HT-29 (cell line): ENCODE results near the gene MAFF. TPM values are rescaled to one million over a fixed set of nuclear protein-coding genes. Genes with fewer than 3 reads are reported as not detected.
"Not testable (repeated sequence)": the region's sequence is repeated elsewhere in the genome, so short reads cannot be mapped to it uniquely, and the experiment has no call there.

Experiments
- DNase-seq: peaks from one replicate; pipeline ENCODE4 v3.0.0-alpha.2; 2015; ENCODE audit warnings: low spot score
- total RNA-seq: library from RNA; depleted of rRNA; stranded (reverse); fragments of >200 nt; shearing (Covaris generic); gene quantifications from 2 replicates; pipeline ENCODE4 v1.2.3, GENCODE V29; 2014; rRNA removed

The MAFF gene
- total RNA-seq, result 78.7 and 91.5 TPM in 2 replicates

DNA sequence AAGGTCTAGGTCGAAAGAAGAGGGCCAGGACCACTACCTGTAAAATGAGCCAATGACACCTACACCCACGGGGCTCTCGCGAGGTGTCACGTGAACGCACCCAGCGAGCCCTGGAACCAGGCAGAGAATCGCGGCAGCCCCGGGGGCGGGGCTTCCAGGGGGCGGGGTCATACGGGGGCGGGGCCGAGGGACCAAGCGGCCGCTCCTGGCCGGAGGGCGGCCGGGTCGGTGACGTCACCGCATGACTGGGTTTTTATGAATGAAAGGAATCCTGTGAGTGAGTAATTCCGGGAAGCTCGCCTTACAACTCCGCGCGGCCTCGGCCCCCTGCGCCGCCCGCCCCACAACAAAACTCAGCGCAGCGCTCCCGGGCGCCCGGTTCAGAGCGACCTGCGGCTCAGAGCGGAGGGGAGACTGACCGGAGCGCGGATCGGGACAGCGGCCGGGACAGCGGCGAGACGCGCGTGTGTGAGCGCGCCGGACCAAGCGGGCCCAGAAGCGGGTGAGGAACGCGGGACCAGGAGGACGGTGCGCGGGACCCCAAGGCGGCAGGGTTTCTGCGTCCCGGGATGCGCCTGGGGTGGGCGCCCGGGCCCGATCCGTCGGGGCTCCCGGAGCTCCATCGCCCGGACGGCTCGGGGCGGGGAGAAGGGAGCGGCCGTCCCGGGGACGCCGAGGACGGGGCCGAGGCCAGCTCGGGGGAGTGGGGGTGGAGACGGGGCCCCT is at the start of gene MAFF:
Gene MAFF (plus strand): TSS at position 284 of the 726 bp plus-strand sequence. CDS start 11,860 bp downstream, outside the sequence.
- DNase-seq, result peak; percentile 91

DNA sequence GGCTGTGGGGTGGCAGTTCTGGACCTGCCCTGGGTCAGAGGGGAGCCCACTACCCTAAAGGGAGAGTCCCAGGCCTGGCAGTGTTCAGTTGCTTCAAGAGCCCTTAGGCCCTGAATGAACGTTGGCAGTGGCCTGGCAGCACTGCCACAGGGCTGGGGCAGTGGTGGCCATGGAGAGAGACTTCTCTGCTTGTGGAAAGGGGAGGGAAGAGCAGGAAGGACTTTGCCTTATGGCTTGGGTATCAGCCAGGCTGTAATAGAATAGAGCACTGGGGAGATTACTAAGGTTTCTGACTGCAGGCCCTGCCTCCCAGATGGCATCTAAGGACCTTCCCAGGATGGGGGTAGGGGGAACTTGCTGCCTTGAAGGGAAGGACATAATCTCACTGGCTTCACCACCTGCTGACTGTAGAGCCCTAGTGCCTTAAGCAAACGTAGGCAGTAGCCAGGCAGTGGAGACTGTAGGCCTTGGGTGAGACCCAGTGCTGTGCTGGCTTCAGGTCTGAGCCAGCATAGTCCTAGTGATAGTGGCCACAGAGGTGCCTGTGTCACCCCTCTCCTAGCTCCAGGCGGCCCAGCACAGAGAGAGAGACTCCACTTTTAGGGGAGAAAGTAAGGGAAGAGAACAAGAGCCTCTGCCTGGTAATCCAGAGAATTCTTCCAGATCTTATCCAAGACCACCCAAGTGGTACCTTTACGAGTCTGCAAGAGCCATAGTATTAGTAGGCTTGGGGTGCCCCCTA is 47.8 kb upstream of the MAFF start:
- DNase-seq, result peak; percentile 55

DNA sequence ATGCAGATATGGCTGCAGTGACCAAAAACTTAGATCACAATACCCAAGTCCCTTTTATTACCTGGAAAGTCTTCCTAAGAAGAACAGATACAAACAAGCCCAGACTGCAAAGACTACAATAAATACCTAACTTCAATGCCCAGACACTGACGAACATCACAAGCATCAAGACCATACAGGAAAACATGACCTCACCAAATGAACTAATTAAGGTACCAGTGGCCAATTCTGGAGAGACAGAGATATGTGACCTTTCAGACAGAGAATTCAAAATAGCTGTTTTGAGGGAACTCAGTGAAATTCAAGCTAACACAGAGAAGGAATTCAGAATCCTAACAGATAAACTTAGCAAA is 47.3 kb upstream of the MAFF start:
- DNase-seq, result not testable (repeated sequence)

DNA sequence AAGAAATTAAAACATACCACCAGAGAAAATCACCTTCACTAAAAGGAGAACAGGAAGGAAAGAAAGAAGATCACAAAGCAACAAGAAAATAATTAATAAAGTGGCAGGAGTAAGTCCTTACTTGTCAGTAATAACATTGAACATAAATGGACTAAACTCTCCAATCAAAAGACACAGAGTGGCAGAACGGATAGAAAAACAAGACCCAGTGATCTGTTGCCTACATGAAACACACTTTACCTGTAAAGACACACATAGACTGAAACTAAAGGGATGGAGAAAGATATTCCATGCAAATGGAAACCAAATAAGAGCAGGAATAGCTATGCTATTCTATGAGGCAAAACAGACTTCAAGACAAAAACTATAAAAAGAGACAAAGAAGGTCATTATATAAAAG is 46.1 kb upstream of the MAFF start:
- DNase-seq, result no peak

DNA sequence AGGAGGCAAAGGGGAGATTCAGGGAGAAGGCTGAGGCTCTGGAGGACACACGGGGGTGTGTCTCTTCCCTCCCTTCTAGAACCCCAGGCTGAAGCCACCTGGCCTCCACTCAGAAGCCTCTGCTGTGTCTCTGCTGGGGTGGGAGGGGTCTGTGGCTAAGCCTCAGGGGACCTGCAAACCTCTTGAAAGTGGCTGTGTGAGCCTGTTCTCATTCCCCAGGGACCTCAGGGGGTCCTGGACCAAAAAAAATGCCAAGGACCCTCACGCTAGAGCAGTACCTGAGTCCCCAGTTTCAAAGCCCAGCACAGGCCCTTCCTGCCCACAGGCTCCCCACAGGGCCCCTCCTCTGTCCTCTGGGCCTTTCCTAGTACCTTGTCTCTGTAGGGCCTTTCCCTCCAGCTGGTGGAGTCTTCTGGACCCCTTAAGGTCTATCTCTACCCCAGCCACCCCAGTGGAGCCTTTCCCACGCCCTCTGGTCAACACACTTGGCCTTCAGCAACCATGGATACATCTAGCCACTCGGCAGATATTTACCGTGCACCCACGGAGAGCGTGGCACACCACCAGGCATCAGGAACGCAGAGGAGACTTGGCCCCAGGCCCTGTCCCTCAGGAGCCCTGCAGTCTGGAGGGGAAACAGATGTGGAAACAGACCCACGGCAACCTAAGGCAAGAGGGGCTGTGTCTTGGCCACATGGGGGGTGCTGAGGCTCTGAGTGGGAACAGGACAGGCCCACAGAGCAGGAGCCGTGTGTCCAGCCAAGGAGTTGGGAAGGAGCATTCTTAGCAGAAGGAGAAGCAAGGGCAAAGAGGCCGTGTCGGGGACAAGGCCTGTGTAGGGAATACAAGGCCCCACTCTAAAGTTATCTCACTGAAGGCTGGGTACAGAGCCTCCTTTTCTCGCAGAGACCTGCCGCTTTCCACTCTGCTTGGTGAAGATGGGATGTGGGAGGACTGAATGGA is 38.6 kb upstream of the MAFF start:
- no peak for DNase-seq

DNA sequence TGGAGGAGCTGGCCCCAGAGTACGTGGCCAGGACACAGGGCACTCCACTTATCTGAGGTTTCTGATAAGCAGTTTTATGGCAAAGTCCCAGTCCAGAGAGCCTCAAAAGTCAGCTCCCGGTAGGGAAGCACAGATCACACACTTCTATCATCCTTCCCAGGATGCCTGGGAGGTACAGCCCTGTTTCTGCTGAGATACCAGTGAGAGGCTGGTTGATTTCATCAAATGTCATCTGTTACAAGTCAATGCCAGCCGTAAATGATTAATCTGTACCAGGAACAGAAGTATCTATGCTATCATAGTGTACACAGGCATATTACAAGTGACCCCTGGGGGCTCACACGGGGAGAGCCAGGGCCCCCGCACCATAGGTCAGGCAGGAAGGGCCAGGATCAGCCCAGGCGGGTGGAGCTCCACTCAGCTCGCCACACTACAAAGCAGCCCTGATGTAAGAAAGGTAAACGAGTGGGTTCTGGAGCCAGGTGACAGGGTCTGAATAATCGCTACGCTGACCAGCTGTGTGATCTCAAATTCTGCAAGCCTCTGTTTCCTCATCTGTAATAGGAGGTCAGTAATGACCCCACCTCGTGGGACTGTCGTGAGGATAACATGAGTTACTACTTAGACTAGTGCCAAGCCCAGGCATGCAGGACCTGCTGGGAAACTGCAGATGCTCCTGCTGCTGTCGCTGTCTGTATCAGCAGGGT is 37.8 kb upstream of the MAFF start:
- no peak for DNase-seq

DNA sequence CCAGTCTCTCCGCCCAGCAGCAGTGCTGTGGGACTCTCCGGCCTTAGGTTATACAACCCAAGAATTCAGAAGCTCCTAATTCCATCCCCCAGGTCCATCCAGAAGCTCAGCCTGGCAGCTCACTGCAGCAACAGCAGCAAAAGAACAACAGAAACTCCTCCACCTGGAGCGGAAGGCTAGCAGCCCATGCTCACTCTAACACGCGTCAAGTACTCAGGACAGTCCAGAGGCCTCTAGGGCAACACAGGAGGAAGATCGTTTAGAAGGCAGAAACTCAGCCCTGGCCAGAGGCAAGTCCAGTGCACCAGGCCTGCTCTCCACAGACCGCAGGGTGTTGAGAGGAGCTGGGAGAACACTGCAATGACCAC is 37.3 kb upstream of the MAFF start:
- no peak for DNase-seq

DNA sequence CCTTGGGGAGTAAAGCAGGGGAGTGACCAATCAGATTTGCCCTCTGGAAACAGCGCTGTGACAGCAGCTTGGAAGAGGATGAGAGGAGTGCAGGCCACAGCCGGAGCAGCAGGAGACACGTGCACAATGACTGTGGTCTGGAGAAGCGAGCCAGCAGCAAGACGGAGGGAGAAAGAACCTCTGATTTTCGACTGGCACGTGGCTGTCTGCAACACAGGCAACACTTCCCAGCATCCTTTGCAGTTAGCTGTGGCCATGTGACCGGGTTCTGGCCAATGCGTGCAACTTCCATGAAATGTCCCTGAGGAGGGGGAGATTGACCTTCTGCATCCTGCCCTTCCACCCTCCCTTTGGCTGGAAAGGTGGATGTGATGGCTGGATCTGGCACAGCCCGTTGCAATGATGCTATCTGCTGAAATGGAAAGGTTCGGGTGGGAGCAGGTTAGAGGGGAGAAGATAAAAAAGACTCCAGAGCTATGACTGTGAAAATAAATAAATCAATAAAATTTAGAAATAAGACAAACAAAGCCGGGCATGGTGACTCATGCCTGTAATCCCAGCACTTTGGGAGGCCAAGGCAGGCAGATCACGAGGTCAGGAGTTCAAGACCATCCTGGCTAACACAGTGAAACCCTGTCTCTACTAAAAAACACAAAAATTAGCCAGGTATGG is 35.7 kb upstream of the MAFF start:
- DNase-seq, result no peak

DNA sequence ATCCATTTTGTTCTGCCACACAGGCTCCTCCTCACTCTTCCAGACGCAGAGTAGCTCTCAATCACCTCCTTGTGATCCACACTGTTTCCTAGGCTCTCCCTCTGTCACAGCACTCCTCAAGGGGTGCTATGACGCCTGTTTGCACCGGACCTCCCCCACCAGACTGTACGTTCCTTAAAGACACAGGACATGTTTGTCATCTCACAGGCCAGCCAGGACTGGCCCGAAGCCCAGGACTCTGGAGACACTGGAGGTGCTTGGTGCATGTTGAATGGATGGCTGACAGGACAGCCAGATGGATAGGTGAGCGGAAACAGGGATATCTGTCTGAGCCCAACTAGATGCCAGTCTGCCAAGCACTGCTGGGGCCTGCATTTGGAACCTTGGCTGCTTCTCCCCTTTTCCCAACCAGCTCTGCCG is 33.8 kb upstream of the MAFF start:
- no peak for DNase-seq

DNA sequence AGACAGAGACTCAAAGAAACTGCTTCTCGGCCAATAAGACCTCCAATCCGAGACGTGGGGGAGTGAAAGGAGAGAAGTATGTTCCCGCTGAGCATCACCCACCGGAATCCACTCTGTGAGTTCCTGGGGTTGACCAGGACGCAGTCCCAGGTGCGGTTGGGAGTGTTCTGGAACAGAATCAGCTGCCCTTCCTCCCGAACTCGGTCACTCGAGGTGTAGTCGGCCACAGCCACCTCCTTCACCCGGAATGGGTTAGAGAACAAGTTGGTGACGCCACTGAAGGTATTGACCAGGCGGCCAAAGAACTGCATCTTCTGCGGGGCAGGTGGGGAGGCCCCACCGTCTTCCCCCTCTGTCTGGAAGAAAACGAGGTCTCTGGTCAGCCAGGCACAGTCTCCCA is 32.7 kb upstream of the MAFF start:
- no peak for DNase-seq

DNA sequence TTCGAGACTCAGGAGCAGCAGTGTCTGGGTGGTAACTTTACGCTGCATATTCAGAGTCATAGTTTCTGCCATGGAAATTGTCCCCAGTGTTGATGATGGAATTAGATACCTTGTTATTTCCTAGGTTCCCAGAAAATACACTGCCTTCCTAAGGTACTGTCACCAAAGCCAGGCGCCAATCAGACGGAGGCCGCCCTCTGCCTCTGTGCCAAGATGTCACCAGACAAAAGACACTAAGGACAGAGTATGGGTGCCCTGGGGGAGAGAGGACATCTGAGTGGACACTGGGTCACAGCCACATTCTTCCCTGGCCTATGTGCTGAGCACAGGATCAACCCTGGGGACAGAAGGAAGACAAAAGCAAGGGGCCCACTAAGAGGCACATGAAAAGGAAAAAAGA is 31.3 kb upstream of the MAFF start:
- no peak for DNase-seq

DNA sequence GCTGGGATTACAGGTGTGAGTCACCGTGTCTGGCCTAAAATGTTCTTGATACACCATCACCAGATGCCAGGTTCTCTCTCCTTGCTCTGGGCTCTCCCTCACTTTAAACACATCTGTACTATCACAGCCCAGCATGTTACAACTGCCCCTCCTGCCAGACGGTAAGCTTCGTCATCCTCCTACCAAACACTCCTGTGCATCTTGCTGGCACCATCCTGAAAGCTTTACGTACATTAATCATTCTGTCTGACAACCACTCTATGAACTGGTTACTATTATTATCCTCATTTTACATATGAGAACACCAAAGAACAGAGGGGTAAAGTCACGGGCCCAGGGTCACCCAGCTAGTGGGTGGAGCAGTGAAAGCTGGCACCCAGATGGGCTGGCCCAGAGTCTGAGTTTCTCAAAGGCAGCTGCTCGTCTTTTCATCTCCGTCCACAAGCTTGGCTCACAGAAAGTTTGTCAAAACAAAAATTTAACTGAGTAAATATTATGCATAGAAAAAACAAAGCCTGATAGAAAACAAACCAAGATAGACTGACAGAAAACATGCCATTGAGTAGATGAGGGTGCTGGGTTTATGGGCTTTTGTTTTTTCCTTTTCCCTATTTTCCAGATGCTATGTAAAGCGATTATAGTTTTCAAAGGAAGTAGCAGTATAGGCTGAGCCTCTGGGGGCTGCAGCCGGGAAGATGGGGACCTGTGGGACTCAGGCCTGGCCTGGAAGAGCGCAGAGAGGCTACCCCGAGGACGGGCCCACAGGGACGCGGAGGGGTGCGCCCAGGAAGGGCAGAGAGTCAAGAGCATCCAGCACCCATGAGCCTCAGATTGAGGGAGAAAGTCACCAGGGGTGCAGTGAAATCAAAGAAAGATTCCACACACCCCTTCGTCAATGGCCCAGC is 29.6 kb upstream of the MAFF start:
- no peak for DNase-seq

DNA sequence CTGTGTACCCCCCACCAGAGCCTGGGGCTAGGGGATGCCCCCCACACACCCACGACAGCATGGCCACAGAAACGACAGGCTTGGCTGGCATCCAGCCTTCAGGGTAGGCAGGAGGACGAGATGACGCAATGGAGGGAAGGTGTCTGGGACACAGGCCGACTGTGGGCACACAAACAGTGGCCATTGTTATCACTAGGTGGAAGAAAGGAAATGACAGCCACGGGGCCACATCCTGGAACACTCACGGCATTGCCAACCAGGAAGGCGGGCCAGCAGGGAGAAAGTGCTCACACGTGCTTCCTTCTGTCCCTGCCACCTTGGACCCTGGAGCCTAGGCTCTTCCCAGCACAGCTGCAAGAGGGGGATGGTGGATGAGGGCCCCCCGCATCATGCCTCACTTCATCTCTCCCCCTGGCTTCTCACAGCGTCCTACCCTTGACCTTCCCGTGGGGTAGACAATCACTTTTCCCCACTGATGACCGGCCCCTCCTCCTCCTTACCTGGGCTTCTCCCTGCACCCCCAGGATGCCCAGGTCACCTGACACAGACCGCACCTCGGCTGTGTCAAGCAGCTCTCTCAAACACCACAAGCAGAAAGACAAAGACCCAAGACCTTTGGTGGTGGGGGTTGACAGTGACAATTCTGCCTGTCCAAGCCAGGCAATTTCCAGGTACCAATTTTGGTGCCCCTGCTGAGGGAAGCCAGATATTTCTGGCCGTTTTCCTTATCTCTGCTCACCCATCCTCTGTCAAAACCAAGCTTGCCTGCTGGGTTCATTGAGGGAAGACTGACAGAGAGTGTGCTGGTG is 28.8 kb upstream of the MAFF start:
- DNase-seq, result peak; percentile 63

DNA sequence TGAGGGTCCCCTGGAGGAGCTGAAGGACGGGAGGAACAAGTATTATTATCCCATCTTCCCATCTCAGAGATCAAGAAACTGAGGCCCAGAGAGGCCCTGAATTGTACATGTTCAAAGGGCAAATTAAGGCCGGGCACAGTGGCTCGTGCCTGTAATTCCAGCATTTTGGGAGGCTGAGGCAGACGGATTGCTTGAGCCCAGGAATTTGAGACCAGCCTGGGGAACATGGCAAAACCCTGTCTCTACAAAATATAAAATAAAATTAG is 28.2 kb upstream of the MAFF start:
- DNase-seq, result no peak

DNA sequence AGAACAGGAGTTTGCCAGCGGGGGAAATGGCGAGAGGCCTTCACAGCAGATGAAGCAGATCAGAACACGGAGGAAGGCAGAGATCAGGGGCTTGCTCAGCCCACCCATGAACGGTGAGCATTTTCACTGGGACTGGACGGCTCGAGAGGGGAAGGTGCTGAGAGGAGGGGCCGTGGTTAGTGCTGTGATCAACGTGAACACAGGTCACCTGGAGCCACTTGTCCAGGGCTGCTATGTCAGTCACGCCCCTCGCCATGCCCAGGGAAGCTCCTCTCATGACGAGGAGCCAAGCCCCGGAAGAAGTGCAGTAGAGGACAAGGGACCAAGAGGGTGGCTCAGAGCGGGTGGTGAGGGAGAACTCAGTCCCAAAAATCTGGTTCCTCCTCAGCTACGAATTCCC is 27.2 kb upstream of the MAFF start:
- DNase-seq, result no peak

DNA sequence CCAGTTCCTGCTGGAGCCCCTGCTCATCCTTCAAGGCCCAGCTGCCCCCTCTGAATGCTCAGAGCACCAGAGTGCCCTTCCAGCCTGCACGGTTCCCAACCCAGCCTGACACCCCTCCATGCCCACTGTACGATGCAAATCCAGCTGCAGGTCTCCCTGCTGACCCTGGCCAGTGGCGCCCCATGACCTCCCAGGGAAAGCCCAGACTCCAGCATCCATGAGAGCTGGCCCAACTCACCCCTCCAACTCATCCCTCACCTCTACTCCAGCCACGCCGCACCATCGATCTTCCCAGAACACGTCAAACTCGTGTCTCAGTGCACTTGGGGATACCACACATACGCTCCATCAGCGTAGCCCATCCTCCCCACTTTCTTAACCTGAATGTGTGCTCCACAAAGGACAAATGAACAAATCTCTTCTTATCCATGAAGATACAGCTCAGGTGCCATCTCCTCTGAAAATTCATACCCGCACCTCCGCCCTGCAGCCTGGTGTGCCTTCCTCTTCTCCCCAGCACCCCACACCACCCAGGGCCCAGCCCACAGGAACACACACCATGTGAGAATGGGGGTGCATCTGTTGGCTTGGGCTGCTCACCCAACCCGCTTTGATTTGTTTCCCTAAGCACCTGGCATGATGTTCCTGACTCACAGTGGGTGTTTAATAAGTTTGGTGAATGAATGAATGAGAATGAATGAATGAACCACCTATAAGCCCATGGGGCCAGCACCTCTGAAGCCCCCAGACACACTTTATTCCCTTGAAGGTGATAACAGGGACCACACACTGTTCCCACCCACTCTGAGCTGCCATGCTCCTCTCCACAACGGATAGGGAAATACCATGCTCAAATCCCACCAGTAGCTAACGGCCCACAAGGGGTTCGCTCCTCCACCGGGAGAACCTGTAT is 26.3 kb upstream of the MAFF start:
- no peak for DNase-seq

DNA sequence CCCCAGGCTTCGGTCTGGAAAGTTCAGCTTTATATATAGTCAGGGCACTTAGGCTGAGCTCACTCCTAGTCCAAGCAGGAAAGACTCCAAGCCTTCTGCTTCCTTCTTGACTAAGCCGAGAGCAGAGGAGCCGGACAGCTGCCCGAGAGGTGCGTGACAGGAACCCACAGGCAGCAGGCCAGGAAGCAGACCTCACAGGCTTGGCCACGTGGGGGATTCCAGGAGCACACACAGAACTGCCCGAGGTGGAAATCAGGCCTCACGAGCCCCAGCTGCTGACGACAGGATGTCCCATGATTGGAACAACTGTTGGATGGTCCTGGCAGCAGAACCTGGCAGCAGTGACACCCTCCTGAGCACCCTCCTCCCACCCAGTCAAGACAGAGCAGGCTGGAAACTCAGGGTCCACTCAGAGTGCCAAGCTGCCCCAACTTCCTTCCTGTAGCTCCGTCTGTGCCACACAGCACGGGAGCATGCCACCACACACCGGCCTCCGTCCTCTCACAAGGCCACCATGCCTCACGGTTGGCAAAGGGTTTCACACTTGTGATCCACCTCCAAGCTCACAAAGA is 25.5 kb upstream of the MAFF start:
- DNase-seq, result peak; percentile 69

DNA sequence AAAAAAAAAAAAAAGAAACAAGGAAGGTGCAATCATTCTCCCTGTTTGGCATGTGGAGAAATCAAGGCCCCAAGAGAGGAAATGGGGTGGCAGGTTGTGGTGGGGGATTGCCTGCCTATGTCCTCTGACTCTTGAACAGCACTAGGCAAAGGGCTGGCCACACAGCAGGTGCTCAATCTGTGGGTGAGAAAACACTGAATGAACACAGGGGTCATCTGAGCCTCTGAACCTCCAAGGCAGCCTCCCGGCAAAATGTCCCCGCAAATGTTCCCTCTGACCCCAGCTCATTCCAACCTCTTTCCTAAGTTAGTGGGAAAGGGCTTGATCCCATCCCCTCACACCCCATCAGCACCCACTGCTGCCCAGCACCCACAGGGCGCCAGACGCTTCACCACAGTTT is 24.8 kb upstream of the MAFF start:
- no peak for DNase-seq
